H9 (cell line): ENCODE measurements around the gene DOCK7. TPM values are rescaled to one million over a fixed set of nuclear protein-coding genes. Genes with fewer than 3 reads are reported as not detected.

Experiments
- DNase-seq: peaks from one replicate; pipeline ENCODE4 v3.0.0-alpha.2; 2017
- H2AFZ ChIP-seq: one replicate; pipeline ENCODE4 v1.6.1; 2013; ENCODE audit warnings: mild to moderate bottlenecking, low read length, control low read depth, moderate library complexity
- H2AK5ac ChIP-seq: 2 replicates; pipeline ENCODE4 v1.6.1; 2013; ENCODE audit warnings: low read length, control low read depth, mixed read lengths; ENCODE audit not compliant: insufficient read length
- H2BK120ac ChIP-seq: one replicate; pipeline ENCODE4 v1.6.1; 2013; ENCODE audit warnings: low read depth, mild to moderate bottlenecking, low read length, control low read depth, inconsistent platforms; ENCODE audit not compliant: poor library complexity, severe bottlenecking
- H2BK12ac ChIP-seq: 2 replicates; pipeline ENCODE4 v1.6.1; 2013; ENCODE audit warnings: low read length, control low read depth, mixed read lengths, low read depth; ENCODE audit not compliant: insufficient read length
- H2BK15ac ChIP-seq: 2 replicates; pipeline ENCODE4 v1.6.1; 2013; ENCODE audit warnings: low read depth, low read length, control low read depth
- H2BK20ac ChIP-seq: one replicate; pipeline ENCODE4 v1.6.1; 2013; ENCODE audit warnings: low read depth, mild to moderate bottlenecking, low read length, control low read depth, inconsistent platforms; ENCODE audit not compliant: poor library complexity, severe bottlenecking
- H2BK5ac ChIP-seq: 2 replicates; pipeline ENCODE4 v1.6.1; 2013; ENCODE audit warnings: low read length, control low read depth, mixed read lengths; ENCODE audit not compliant: insufficient read length
- H3K14ac ChIP-seq: 2 replicates; pipeline ENCODE4 v1.6.1; 2013; ENCODE audit warnings: low read length, control low read depth; ENCODE audit not compliant: insufficient read depth
- H3K18ac ChIP-seq: 2 replicates; pipeline ENCODE4 v1.6.1; 2013; ENCODE audit warnings: low read depth, mild to moderate bottlenecking, mixed read lengths, low read length, control low read depth; ENCODE audit not compliant: insufficient read length
- H3K23ac ChIP-seq: 2 replicates; pipeline ENCODE4 v1.6.1; 2013; ENCODE audit warnings: low read length, control low read depth, mixed read lengths, low read depth; ENCODE audit not compliant: insufficient read length
- H3K23me2 ChIP-seq: 2 replicates; pipeline ENCODE4 v1.6.1; 2013; ENCODE audit warnings: low read depth, mild to moderate bottlenecking, mixed read lengths, low read length, control low read depth; ENCODE audit not compliant: insufficient read length, poor library complexity, severe bottlenecking
- H3K27ac ChIP-seq: 2 replicates; pipeline ENCODE4 v1.5.1; 2013; ENCODE audit warnings: low read length, control low read depth, mixed read lengths, low read depth; ENCODE audit not compliant: insufficient read length
- H3K27me3 ChIP-seq: 2 replicates; pipeline ENCODE4 v1.6.1; 2013; ENCODE audit warnings: low read length, control low read depth, inconsistent platforms; ENCODE audit not compliant: insufficient read depth
- H3K4ac ChIP-seq: 2 replicates; pipeline ENCODE4 v1.6.1; 2013; ENCODE audit warnings: low read depth, mild to moderate bottlenecking, control low read depth, inconsistent platforms, low read length, moderate library complexity
- H3K4me1 ChIP-seq: 2 replicates; pipeline ENCODE4 v1.6.1; 2013; ENCODE audit warnings: low read length, control low read depth, inconsistent platforms; ENCODE audit not compliant: insufficient read depth
- H3K4me2 ChIP-seq: 2 replicates; pipeline ENCODE4 v1.6.1; 2013; ENCODE audit warnings: low read length, control low read depth, mixed read lengths; ENCODE audit not compliant: insufficient read length, insufficient read depth
- H3K56ac ChIP-seq: 2 replicates; pipeline ENCODE4 v1.6.1; 2013; ENCODE audit warnings: low read depth, mild to moderate bottlenecking, mixed read lengths, low read length, control low read depth; ENCODE audit not compliant: insufficient read length
- H3K79me1 ChIP-seq: 2 replicates; pipeline ENCODE4 v1.6.1; 2013; ENCODE audit warnings: low read depth, mild to moderate bottlenecking, moderate library complexity, low read length, control low read depth, inconsistent platforms; ENCODE audit not compliant: insufficient read depth, poor library complexity, severe bottlenecking
- H3K79me2 ChIP-seq: 2 replicates; pipeline ENCODE4 v1.6.1; 2013; ENCODE audit warnings: low read length, control low read depth, inconsistent platforms; ENCODE audit not compliant: insufficient read depth
- H3K9ac ChIP-seq: 2 replicates; pipeline ENCODE4 v1.6.1; 2013; ENCODE audit warnings: low read length, control low read depth, mixed read lengths; ENCODE audit not compliant: insufficient read length; ENCODE audit errors: extremely low read depth
- H3K9me3 ChIP-seq: one replicate; pipeline ENCODE4 v1.6.1; 2013; ENCODE audit warnings: low read depth, low read length, inconsistent platforms; ENCODE audit not compliant: control insufficient read depth
- H3T11ph ChIP-seq: one replicate; pipeline ENCODE4 v1.6.1; 2013; ENCODE audit warnings: mild to moderate bottlenecking, low read length, control low read depth, inconsistent platforms
- H4K20me1 ChIP-seq: one replicate; pipeline ENCODE4 v1.6.1; 2013; ENCODE audit not compliant: control insufficient read depth, insufficient read length, insufficient read depth
- H4K5ac ChIP-seq: 2 replicates; pipeline ENCODE4 v1.6.1; 2013; ENCODE audit warnings: low read depth, mild to moderate bottlenecking, mixed read lengths, low read length, control low read depth; ENCODE audit not compliant: insufficient read length
- H4K8ac ChIP-seq: replicated peaks from 2 replicates; pipeline ENCODE4 v1.6.1; 2013; ENCODE audit warnings: low read length, control low read depth, mixed read lengths, low read depth; ENCODE audit not compliant: insufficient read length
- H4K91ac ChIP-seq: 2 replicates; pipeline ENCODE4 v1.6.1; 2013; ENCODE audit warnings: low read depth, mild to moderate bottlenecking, moderate library complexity, mixed read lengths, low read length, control low read depth; ENCODE audit not compliant: insufficient read length
- H3K27ac Mint-ChIP-seq, 3 experiments: 2 replicates in 2 of 3; 3 replicates in 1 of 3; pipeline ENCODE4 v1.8.0; 2020 to 2021; ENCODE audit warnings: mixed read lengths in 3 of 3, mild to moderate bottlenecking in 1 of 3, moderate library complexity in 1 of 3
- H3K27me3 Mint-ChIP-seq: 2 replicates; pipeline ENCODE4 v1.8.0; 2021; ENCODE audit warnings: low read depth, mild to moderate bottlenecking, moderate library complexity, mixed read lengths
- H3K36me3 Mint-ChIP-seq, 3 experiments: 2 replicates in 2 of 3; 3 replicates in 1 of 3; pipeline ENCODE4 v1.8.0; 2020 to 2021; ENCODE audit warnings: low read depth in 3 of 3, mixed read lengths in 3 of 3; ENCODE audit not compliant: insufficient read depth in 1 of 3
- H3K4me1 Mint-ChIP-seq, 2 experiments: 2 replicates each; pipeline ENCODE4 v1.8.0; 2020; ENCODE audit warnings: mixed read lengths in 2 of 2
- H3K4me3 Mint-ChIP-seq, 2 experiments: 2 replicates in 1 of 2; 3 replicates in 1 of 2; pipeline ENCODE4 v1.8.0; 2020 to 2021; ENCODE audit warnings: mild to moderate bottlenecking in 2 of 2, mixed read lengths in 2 of 2, moderate library complexity in 1 of 2
- H3K9me3 Mint-ChIP-seq, 2 experiments: 2 replicates in 1 of 2; 3 replicates in 1 of 2; pipeline ENCODE4 v1.8.0; 2020; ENCODE audit warnings: mild to moderate bottlenecking in 2 of 2, mixed read lengths in 2 of 2, moderate library complexity in 1 of 2
- WGBS: extraction: QIAGEN DNeasy Blood & Tissue Kit; methylation state at CpG from one replicate; pipeline ENCODE4 v1.1.7; 2013; ENCODE audit warnings: missing lambda C conversion rate, low lambda C conversion rate, mixed read lengths; ENCODE audit not compliant: insufficient read length; ENCODE audit errors: extremely low coverage; 5-methylcytosine and 5-hydroxymethylcytosine counted together
- total RNA-seq: library from RNA; stranded (reverse); gene quantifications from 2 replicates; pipeline ENCODE4 v1.2.1, GENCODE V29; 2021
- TF ChIP-seq, protein P1 (sequence below): fragments of 200-600 bp; sonication (generic); conservative IDR thresholded peaks from 3 replicates; pipeline ENCODE4 v1.8.0; 2021; ENCODE audit warnings: antibody characterized with exemption, mild to moderate bottlenecking

Gene DOCK7
- total RNA-seq, 1 experiment from 2014 or later = 36.8 TPM

GRCh38 chr1:62643283-62643682 lies 44.9 kb downstream of the DOCK7 start:
- Mint-ChIP-seq H3K9me3 (peaks cover 0 to 3% of the 10 kb centered on the region in 2 experiments; a peak in 2 of 5 replicates), H3K36me3 (peaks cover 27 to 46% (median 42%) of the 10 kb centered on the region in 3 experiments), H3K27me3 (no peaks in the 10 kb centered on the region), H3K4me1 (no peaks in the 10 kb centered on the region), H3K27ac (no peak overlapping the region), H3K4me3 (no peak overlapping the region)
- H3K18ac ChIP-seq = no peak overlapping the region
- H2BK5ac ChIP-seq = no peak overlapping the region
- H4K8ac ChIP-seq = no peak overlapping the region
- H2BK120ac ChIP-seq = no peak overlapping the region
- WGBS = no CpG with 5 or more reads among the region's 1 CpG
- no peaks in the 10 kb centered on the region for H3K9me3 ChIP-seq
- H3K79me2 ChIP-seq = no peaks in the 10 kb centered on the region
- no peaks in the 10 kb centered on the region for H4K20me1 ChIP-seq
- H4K91ac ChIP-seq = no peak overlapping the region
- no peaks in the 10 kb centered on the region for H3K79me1 ChIP-seq
- no peak overlapping the region for H3K14ac ChIP-seq
- no peak overlapping the region for H2AFZ ChIP-seq
- H2BK20ac ChIP-seq = no peak overlapping the region
- H4K5ac ChIP-seq = no peak overlapping the region
- no peak overlapping the region for H2BK12ac ChIP-seq
- H2AK5ac ChIP-seq = no peak overlapping the region
- H3K23ac ChIP-seq = no peak overlapping the region
- no peak overlapping the region for H2BK15ac ChIP-seq
- H3K27me3 ChIP-seq = no peaks in the 10 kb centered on the region
- H3K4me2 ChIP-seq = no peak overlapping the region
- H3K23me2 ChIP-seq = no peaks in the 10 kb centered on the region
- no peak overlapping the region for H3T11ph ChIP-seq
- H3K4ac ChIP-seq = no peak overlapping the region
- H3K56ac ChIP-seq = no peak overlapping the region
- H3K9ac ChIP-seq = no peak overlapping the region
- DNase-seq = no peak
- no peak overlapping the region for H3K27ac ChIP-seq
- TF ChIP-seq, protein P1, sequence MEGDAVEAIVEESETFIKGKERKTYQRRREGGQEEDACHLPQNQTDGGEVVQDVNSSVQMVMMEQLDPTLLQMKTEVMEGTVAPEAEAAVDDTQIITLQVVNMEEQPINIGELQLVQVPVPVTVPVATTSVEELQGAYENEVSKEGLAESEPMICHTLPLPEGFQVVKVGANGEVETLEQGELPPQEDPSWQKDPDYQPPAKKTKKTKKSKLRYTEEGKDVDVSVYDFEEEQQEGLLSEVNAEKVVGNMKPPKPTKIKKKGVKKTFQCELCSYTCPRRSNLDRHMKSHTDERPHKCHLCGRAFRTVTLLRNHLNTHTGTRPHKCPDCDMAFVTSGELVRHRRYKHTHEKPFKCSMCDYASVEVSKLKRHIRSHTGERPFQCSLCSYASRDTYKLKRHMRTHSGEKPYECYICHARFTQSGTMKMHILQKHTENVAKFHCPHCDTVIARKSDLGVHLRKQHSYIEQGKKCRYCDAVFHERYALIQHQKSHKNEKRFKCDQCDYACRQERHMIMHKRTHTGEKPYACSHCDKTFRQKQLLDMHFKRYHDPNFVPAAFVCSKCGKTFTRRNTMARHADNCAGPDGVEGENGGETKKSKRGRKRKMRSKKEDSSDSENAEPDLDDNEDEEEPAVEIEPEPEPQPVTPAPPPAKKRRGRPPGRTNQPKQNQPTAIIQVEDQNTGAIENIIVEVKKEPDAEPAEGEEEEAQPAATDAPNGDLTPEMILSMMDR = no peak
- H3K4me1 ChIP-seq = no peaks in the 10 kb centered on the region
